ENCODE measurements around the gene KLHL29. TPM values are rescaled to one million over a fixed set of nuclear protein-coding genes. Genes with fewer than 3 reads are reported as not detected.

KLHL29 gene
- total and polyA plus RNA-seq, 2 of the 13 experiments (the other 11 are each of a cell fraction or from before 2014, with no cell fraction given), result 0.01 TPM; not detected in 1

GRCh38 chr2:23658466-23658942, 273.5 kb downstream of the KLHL29 start (continued):
- peak; percentile 61 for TF ChIP-seq GABPA (IDR thresholded peaks at IDR 0.05; ENCODE audit: low read depth, low read length)
- TF ChIP-seq GABPA (CRISPR knock-in tag; IDR thresholded peaks at IDR 0.05; ENCODE audit: low read depth), result peak; percentile 90
- TF ChIP-seq ZNF616 (CRISPR knock-in tag; IDR thresholded peaks at IDR 0.05; ENCODE audit: low read depth), result no peak
- 0 out of 2 replicates have a peak, but pooled peaks have one; percentile 40 for TF ChIP-seq ZNF274 (CRISPR knock-in tag; IDR thresholded peaks at IDR 0.05)
- peak; percentile 61; the same call in 1 of the 2 replicates for TF ChIP-seq PAXIP1 (CRISPR knock-in tag; conservative IDR thresholded peaks at IDR 0.05)
- no peak for TF ChIP-seq DMTF1 (CRISPR knock-in tag; IDR thresholded peaks at IDR 0.05)
- no peak for TF ChIP-seq AHDC1 (CRISPR knock-in tag; IDR thresholded peaks at IDR 0.05; ENCODE audit: borderline replicate concordance)
- TF ChIP-seq ZBTB42 (CRISPR knock-in tag; IDR thresholded peaks at IDR 0.05), result 0 out of 2 replicates have a peak, but pooled peaks have one; percentile 84
- peak; percentile 71; the same call in 1 of the 2 replicates for TF ChIP-seq ERF (CRISPR knock-in tag; IDR thresholded peaks at IDR 0.05)
- 0 out of 2 replicates have a peak, but pooled peaks have one; percentile 43 for TF ChIP-seq CBFB (CRISPR knock-in tag; IDR thresholded peaks at IDR 0.05)
- peak; percentile 88 for TF ChIP-seq ZFY (CRISPR knock-in tag; IDR thresholded peaks at IDR 0.05)
- peak; percentile 57; the same call in 1 of the 2 replicates for TF ChIP-seq RXRB (CRISPR knock-in tag; IDR thresholded peaks at IDR 0.05; ENCODE audit: borderline replicate concordance)
- TF ChIP-seq PCBP1 (IDR thresholded peaks at IDR 0.05; ENCODE audit: borderline replicate concordance, low read depth, low read length), result no peak
- no peak for TF ChIP-seq SKI (IDR thresholded peaks at IDR 0.05; ENCODE audit: partially characterized antibody)
- peak; percentile 77; the same call in 1 of the 2 replicates for TF ChIP-seq ZMYM4 (CRISPR knock-in tag; IDR thresholded peaks at IDR 0.05)
- no peak for TF ChIP-seq ATM (IDR thresholded peaks at IDR 0.05; ENCODE audit: borderline replicate concordance)
- peak; percentile 46; the same call in 1 of the 2 replicates for TF ChIP-seq ZNF629 (CRISPR knock-in tag; conservative IDR thresholded peaks at IDR 0.05)
- no peak for TF ChIP-seq ZNF781 (CRISPR knock-in tag; IDR thresholded peaks at IDR 0.05; ENCODE audit: borderline replicate concordance, not compliant biosample characterization)

All from HepG2 (cell line).